AG09309 (cell line): ENCODE data around the gene ITPR2.

Experiments
- DNase-seq: peaks from one replicate; pipeline ENCODE4 v3.0.0-alpha.2; 2010; ENCODE audit warnings: low read depth
- H3K4me3 ChIP-seq: 2 replicates; pipeline ENCODE4 v1.5.1; 2011; ENCODE audit warnings: mild to moderate bottlenecking, low read depth, low read length, moderate library complexity; ENCODE audit not compliant: control insufficient read depth
- CTCF ChIP-seq: IDR thresholded peaks from 2 replicates; pipeline ENCODE4 v1.5.1; 2011; ENCODE audit warnings: mild to moderate bottlenecking, low read depth, low read length, inconsistent platforms; ENCODE audit not compliant: insufficient read depth, control insufficient read depth; ENCODE audit errors: missing control alignments

The ITPR2 gene

GRCh38 chr12:26810330-26810729, 22.7 kb downstream of the ITPR2 start:
- TF ChIP-seq CTCF, result no peak
- no peak overlapping the region; the same call in 1 of the 2 replicates for H3K4me3 ChIP-seq
- no peak for DNase-seq

DNA sequence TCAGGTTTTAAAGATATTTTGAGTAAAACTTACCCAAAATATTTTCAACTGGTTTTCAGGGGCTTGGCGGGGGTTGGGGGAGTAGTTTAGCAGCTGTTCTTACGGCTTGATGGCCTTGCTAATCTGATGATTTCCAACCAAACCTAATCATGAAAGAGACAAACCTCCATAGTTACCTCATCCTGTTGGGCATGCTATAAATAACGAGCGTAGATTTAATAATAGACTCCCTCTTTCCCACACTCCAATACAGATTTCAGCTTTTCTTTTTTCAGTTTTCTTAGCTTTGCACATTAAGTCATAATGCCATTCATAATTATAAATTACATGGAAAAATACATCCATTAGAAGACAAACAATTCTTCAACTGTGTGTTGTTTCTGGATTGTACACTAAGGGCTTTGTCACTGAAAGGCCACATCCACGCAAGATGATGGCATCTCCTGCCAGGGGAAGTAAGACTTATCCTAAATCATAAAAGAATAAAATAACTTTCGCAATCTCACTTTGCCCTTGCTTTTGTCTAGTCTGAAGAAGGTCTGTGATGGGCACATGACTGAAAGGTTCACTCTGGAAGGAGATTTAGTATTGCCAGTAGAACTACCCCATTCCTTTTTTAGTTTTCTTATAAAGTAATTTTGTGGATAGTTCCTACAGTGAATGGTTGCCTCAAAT, 23.2 kb downstream of the ITPR2 start:
- no peak for TF ChIP-seq CTCF
- H3K4me3 ChIP-seq, result no peak overlapping the region
- no peak for DNase-seq

GRCh38 chr12:26808766-26809476, 24.1 kb downstream of the ITPR2 start:
- TF ChIP-seq CTCF, result no peak
- DNase-seq, result no peak
- no peak overlapping the region for H3K4me3 ChIP-seq

DNA sequence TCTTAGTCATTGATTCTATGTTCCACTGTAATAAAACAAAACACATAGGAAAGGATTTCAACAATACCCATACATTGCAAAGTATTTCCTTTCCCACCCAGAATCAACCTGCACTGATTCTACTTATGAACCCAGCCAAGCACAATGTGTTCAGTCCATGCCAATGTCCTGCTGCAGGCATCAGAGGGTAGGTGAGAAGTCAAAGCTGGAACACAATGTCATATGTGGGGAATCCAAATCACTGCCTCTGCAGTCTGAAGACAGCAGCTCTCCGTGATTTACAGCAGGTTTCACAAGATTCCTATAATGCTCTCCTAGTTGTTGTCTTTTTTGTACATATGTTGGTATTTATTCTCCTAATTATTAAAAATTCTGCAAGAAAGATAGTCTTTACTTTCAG, 25.7 kb downstream of the ITPR2 start:
- H3K4me3 ChIP-seq, result no peak overlapping the region
- DNase-seq, result no peak
- TF ChIP-seq CTCF, result no peak

DNA sequence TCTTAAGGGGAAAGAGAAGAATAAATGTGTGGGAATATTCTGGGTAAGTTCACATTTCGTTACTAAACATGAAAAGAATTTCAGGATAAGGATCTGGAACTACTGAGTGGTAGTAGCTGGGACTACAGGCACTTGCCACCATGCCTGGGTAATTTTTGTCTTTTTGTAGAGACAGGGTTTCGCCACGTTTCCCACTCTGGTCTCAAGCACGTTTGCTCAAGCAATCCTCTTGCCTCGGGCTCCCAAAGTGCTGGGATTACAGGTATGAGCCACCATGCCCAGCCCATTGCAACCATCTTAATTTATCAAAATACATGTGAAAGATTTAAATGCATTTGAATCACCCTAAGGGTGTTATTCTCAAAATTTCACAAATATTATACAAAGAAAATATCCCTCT, 26.4 kb downstream of the ITPR2 start:
- H3K4me3 ChIP-seq, result no peak overlapping the region
- no peak for TF ChIP-seq CTCF
- no peak for DNase-seq

GRCh38 chr12:26805401-26805971, 27.5 kb downstream of the ITPR2 start:
- no peak for TF ChIP-seq CTCF
- no peak for DNase-seq
- no peak overlapping the region for H3K4me3 ChIP-seq

- no peak overlapping the region for H3K4me3 ChIP-seq
- no peak for TF ChIP-seq CTCF
- no peak for DNase-seq
These were observed 29.4 kb downstream of the ITPR2 start for GRCh38 chr12:26803552-26803951.
